ENCODE data around the gene LMBRD1. TPM values are rescaled to one million over a fixed set of nuclear protein-coding genes. Genes with fewer than 3 reads are reported as not detected.

Gene LMBRD1
- total and polyA plus RNA-seq, 2 of the 4 experiments (the other 2 are of a cell fraction): 3.9 to 8.7 TPM

GRCh38 chr6:69783108-69783507 is 13.7 kb downstream of the LMBRD1 start:
- Histone ChIP-seq H2BK120ac (ENCODE audit: low read depth, low read length) (no peak overlapping the region), H4K8ac (ENCODE audit: low read depth in 2 of 2, low read length in 2 of 2) (no peak overlapping the region), H3K9ac (ENCODE audit: low read depth, low read length) (no peak overlapping the region), H3K9me3 (ENCODE audit: control insufficient read depth, insufficient read depth, low read length) (no peaks in the 10 kb centered on the region), H2BK20ac (ENCODE audit: low read depth, low read length) (no peak overlapping the region), H3K9me1 (ENCODE audit: insufficient read depth, low read length) (peaks cover 5% of the 10 kb centered on the region; the same call in 1 of the 2 replicates), H2BK5ac (ENCODE audit: low read depth, low read length, poor library complexity, severe bottlenecking) (no peak overlapping the region), H4K5ac (ENCODE audit: low read depth, low read length) (no peak overlapping the region), H3K4me3 (ENCODE audit: insufficient read depth, low read depth, low read length) (no peak overlapping the region), H2AK5ac (ENCODE audit: low read depth, low read length) (no peak overlapping the region), H3K4me2 (ENCODE audit: low read depth, low read length) (no peak overlapping the region), H2AFZ (replicated peaks; ENCODE audit: low read length, poor library complexity) (no peak overlapping the region), H4K20me1 (ENCODE audit: insufficient read depth, low read length) (no peaks in the 10 kb centered on the region), H3K23ac (ENCODE audit: low read depth, low read length) (no peak overlapping the region), H3K27me3 (ENCODE audit: control insufficient read depth, insufficient read depth, low read length) (no peaks in the 10 kb centered on the region), H3K36me3 (ENCODE audit: control insufficient read depth, insufficient read depth, low read length) (no peaks in the 10 kb centered on the region), H4K91ac (ENCODE audit: insufficient read depth, low read depth, low read length) (no peak overlapping the region), H3K4ac (ENCODE audit: low read depth, low read length) (no peak overlapping the region), H3K27ac (ENCODE audit: insufficient read depth, low read length) (no peak overlapping the region), H3K4me1 (ENCODE audit: control insufficient read depth, insufficient read depth, low read length) (peaks cover 2% of the 10 kb centered on the region; the same call in 1 of the 2 replicates), H3K56ac (ENCODE audit: extremely low read depth, insufficient read depth, low read length) (no peak overlapping the region), H2BK15ac (ENCODE audit: low read depth, low read length) (no peak overlapping the region), H3K18ac (ENCODE audit: low read depth, low read length) (no peak overlapping the region), H3K79me1 (ENCODE audit: low read depth in 1 of 2, low read length in 2 of 2) (peaks cover 0 to 7% of the 10 kb centered on the region in 2 experiments; a peak in 1 of 4 replicates), H2AK9ac (replicated peaks; ENCODE audit: low read depth, low read length, poor library complexity) (no peak overlapping the region), H3K14ac (replicated peaks; ENCODE audit: low read depth, low read length) (no peak overlapping the region)
- TF ChIP-seq RAD21 (IDR thresholded peaks at IDR 0.05; ENCODE audit: low read length): no peak
- TF ChIP-seq CEBPB (IDR thresholded peaks at IDR 0.05; ENCODE audit: low read depth, low read length): no peak
- no peak for TF ChIP-seq MXI1 (IDR thresholded peaks at IDR 0.05; ENCODE audit: borderline replicate concordance, low read depth, low read length)
- TF ChIP-seq RCOR1 (IDR thresholded peaks at IDR 0.05; ENCODE audit: insufficient replicate concordance, low read length): no peak
- TF ChIP-seq CHD1 (IDR thresholded peaks at IDR 0.05; ENCODE audit: low read depth, low read length): no peak
- no peak for TF ChIP-seq NFE2L2 (IDR thresholded peaks at IDR 0.05; ENCODE audit: low read depth, low read length)
- TF ChIP-seq USF2 (IDR thresholded peaks at IDR 0.05; ENCODE audit: low read depth, low read length): no peak
- TF ChIP-seq POLR2A (IDR thresholded peaks at IDR 0.05; ENCODE audit: low read depth, low read length): no peak
- TF ChIP-seq MAZ (IDR thresholded peaks at IDR 0.05; ENCODE audit: borderline replicate concordance, low read depth, low read length): no peak
- no peak for TF ChIP-seq BHLHE40 (IDR thresholded peaks at IDR 0.05; ENCODE audit: low read depth, low read length)
- no peak for TF ChIP-seq CTCF (conservative IDR thresholded peaks at IDR 0.05; ENCODE audit: low read depth, low read length)
- no peak for TF ChIP-seq FOS (IDR thresholded peaks at IDR 0.05; ENCODE audit: low read depth, low read length)
- TF ChIP-seq ELK1 (IDR thresholded peaks at IDR 0.05; ENCODE audit: borderline replicate concordance, low read depth, low read length): no peak
- no TSS peak for BruUV-seq (replicated peaks)
- intact Hi-C loops (cut with micrococcal nuclease): no loop called here
- in situ Hi-C loops (cut with MboI; ENCODE audit: low sequenced_read_pairs): no loop called here
- dilution Hi-C loops (cut with HindIII; ENCODE audit: low sequenced_read_pairs, unreplicated experiment): no loop called here
- DNase-seq (no peak), ATAC-seq (ENCODE audit: low read depth) (no peak)
- ChIA-PET POLR2A (ENCODE audit: unreplicated experiment) (no interaction called here), CTCF (interaction anchor here (1.3 kb wide), 1 partner anchor 14 kb away, joined by 4 read pairs; no protein-coding TSS in a partner anchor)
- no CpG with 5 or more reads among the region's 1 CpG for WGBS, 2 experiments (ENCODE audit: extremely low coverage in 2 of 2, insufficient read length in 1 of 2)
